ENCODE data around the gene CGB2. TPM values are rescaled to one million over a fixed set of nuclear protein-coding genes. Genes with fewer than 3 reads are reported as not detected.
A peak's percentile ranks its signal among the peaks of the same experiment; 100 is the strongest.

The CGB2 gene
- total and polyA plus RNA-seq, 2 of the 13 experiments (the other 11 are each of a cell fraction or from before 2014, with no cell fraction given): not detected

DNA sequence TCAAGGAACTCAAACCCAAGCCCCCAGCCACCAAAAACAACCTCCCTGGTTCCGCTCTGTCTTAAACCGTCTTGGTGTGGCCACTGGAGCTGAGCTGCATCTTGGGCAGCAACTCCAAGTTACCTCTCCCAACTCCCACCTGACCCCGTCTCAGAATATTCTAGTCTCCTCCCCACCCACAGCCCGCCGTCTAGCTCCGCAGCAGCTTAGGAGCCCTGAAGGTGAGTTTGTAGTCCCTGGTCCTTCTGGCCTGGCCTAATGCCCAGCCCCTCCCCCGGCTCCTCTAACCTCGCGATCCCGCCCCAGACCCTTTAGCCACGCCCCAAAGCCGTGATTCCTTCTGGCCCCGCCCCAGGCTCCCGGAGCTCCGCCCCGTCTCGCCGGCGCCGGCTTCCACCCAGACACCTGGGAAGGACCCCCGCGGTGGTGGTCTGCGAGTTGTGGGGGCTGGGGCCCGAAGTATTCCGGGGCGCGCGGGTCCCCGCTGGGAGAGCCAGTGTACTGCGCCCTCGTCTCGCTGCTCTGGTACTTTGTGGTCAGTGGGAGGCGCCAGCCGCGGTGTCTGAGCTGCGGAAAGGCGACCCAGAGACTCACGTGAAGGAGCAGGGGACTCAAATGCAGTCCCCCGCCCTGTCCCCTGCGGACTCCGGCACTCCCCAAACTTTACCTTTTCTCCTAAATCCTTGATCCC is 12.3 kb upstream of the CGB2 start:
- 9% methylated on average over 19 of the region's 41 CpGs for WGBS (ENCODE audit: low lambda C conversion rate)
- in situ Hi-C loops (cut with HindIII; ENCODE audit: extremely low pct_ligation_motif_present, low pct_unique_long_range_greater_than_20kb): no loop called here
- TF ChIP-seq ZFAT (CRISPR knock-in tag; conservative IDR thresholded peaks at IDR 0.05) (no peak), PLSCR1 (CRISPR knock-in tag; IDR thresholded peaks at IDR 0.05; ENCODE audit: borderline replicate concordance) (no peak), BHLHE40 (IDR thresholded peaks at IDR 0.05; ENCODE audit: low read length) (no peak), ARID3A (IDR thresholded peaks at IDR 0.05; ENCODE audit: low read depth, low read length) (no peak), ZNF354B (CRISPR knock-in tag; IDR thresholded peaks at IDR 0.05) (no peak), ARNTL (CRISPR knock-in tag; IDR thresholded peaks at IDR 0.05) (no peak), ZNF552 (CRISPR knock-in tag; IDR thresholded peaks at IDR 0.05; ENCODE audit: borderline replicate concordance) (no peak), MYC (CRISPR knock-in tag; IDR thresholded peaks at IDR 0.05; ENCODE audit: borderline replicate concordance) (0 out of 2 replicates have a peak, but pooled peaks have one; percentile 20), SP4 (CRISPR knock-in tag; IDR thresholded peaks at IDR 0.05) (peak; percentile 49; the same call in 1 of the 2 replicates), ZGPAT (CRISPR knock-in tag; IDR thresholded peaks at IDR 0.05) (0 out of 2 replicates have a peak, but pooled peaks have one; percentile 24), HNRNPK (IDR thresholded peaks at IDR 0.05; ENCODE audit: low read depth, low read length, poor library complexity, severe bottlenecking) (peak; percentile 39)
- TF ChIP-seq, protein P1, sequence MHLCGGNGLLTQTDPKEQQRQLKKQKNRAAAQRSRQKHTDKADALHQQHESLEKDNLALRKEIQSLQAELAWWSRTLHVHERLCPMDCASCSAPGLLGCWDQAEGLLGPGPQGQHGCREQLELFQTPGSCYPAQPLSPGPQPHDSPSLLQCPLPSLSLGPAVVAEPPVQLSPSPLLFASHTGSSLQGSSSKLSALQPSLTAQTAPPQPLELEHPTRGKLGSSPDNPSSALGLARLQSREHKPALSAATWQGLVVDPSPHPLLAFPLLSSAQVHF (CRISPR knock-in tag; IDR thresholded peaks at IDR 0.05): no peak
- TF ChIP-seq, protein P2, sequence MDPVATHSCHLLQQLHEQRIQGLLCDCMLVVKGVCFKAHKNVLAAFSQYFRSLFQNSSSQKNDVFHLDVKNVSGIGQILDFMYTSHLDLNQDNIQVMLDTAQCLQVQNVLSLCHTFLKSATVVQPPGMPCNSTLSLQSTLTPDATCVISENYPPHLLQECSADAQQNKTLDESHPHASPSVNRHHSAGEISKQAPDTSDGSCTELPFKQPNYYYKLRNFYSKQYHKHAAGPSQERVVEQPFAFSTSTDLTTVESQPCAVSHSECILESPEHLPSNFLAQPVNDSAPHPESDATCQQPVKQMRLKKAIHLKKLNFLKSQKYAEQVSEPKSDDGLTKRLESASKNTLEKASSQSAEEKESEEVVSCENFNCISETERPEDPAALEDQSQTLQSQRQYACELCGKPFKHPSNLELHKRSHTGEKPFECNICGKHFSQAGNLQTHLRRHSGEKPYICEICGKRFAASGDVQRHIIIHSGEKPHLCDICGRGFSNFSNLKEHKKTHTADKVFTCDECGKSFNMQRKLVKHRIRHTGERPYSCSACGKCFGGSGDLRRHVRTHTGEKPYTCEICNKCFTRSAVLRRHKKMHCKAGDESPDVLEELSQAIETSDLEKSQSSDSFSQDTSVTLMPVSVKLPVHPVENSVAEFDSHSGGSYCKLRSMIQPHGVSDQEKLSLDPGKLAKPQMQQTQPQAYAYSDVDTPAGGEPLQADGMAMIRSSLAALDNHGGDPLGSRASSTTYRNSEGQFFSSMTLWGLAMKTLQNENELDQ (CRISPR knock-in tag; IDR thresholded peaks at IDR 0.05; ENCODE audit: borderline replicate concordance): no peak
- TF ChIP-seq, protein P3, sequence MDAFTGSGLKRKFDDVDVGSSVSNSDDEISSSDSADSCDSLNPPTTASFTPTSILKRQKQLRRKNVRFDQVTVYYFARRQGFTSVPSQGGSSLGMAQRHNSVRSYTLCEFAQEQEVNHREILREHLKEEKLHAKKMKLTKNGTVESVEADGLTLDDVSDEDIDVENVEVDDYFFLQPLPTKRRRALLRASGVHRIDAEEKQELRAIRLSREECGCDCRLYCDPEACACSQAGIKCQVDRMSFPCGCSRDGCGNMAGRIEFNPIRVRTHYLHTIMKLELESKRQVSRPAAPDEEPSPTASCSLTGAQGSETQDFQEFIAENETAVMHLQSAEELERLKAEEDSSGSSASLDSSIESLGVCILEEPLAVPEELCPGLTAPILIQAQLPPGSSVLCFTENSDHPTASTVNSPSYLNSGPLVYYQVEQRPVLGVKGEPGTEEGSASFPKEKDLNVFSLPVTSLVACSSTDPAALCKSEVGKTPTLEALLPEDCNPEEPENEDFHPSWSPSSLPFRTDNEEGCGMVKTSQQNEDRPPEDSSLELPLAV (CRISPR knock-in tag; conservative IDR thresholded peaks at IDR 0.05; ENCODE audit: low read depth): no peak

More for the DNA sequence above, 12.3 kb upstream of the CGB2 start:
- peaks cover 27% of the 10 kb centered on the region for H3K4me1 ChIP-seq (ENCODE audit: insufficient read depth, low read length)
- peak overlapping the region; percentile 54; the same call in 1 of the 2 replicates for H3K9ac ChIP-seq (ENCODE audit: insufficient read depth, low read depth, low read length)
- H3K4me2 ChIP-seq (ENCODE audit: low read depth, low read length): peak overlapping the region; percentile 98
- intact Hi-C loops (cut with micrococcal nuclease; ENCODE audit: unreplicated experiment): no loop called here
- H3K79me2 ChIP-seq (ENCODE audit: insufficient read depth, low read length): no peaks in the 10 kb centered on the region
- DNase-seq (ENCODE audit: low spot score) (peak; percentile 67), FAIRE-seq (no peak), ATAC-seq (peak; percentile 71)
- H2AFZ ChIP-seq (ENCODE audit: low read length): no peak overlapping the region
- H3K27ac ChIP-seq (ENCODE audit: extremely low read length, insufficient read depth, low read length): no peak overlapping the region
- peaks cover 4 to 13% of the 10 kb centered on the region in 2 experiments; a peak in 4 of 5 replicates for H3K36me3 ChIP-seq (replicated peaks in 1 of 2; ENCODE audit: control insufficient read depth in 1 of 2, insufficient read depth in 2 of 2, low read length in 2 of 2)
- POLR2A ChIA-PET: interaction anchor here (0.8 to 2.9 kb wide), 4 partner anchors 14 to 106 kb away, joined by 3 to 21 read pairs (median 4); partner anchors contain the start of genes GYS1 and RUVBL2
- H3K9me3 ChIP-seq (ENCODE audit: low read length): no peaks in the 10 kb centered on the region
- BruUV-seq (replicated peaks): no TSS peak
- no peaks in the 10 kb centered on the region for H4K20me1 ChIP-seq (ENCODE audit: insufficient read depth, low read length)
- H3K27me3 ChIP-seq (ENCODE audit: control insufficient read depth in 1 of 2, insufficient read depth in 2 of 2, low read length in 2 of 2): peaks cover 0 to 25% of the 10 kb centered on the region in 2 experiments; a peak in 3 of 5 replicates
- H3K4me3 ChIP-seq (replicated peaks in 1 of 3; ENCODE audit: insufficient read depth in 1 of 3, low read depth in 2 of 3, low read length in 3 of 3): peak overlapping the region; percentile 53 to 63 (median 61)
- CTCF ChIA-PET (ENCODE audit: low intra/inter-chr PET ratio, low total read pairs): no interaction called here
